Uterus (tissue), 2 donors: ENCODE measurements around the gene RIC1.

ENCODE experiments used
- CTCF ChIP-seq, 4 experiments: fragments of 200-600 bp in 2 of 4; fragments of 450-650 bp in 2 of 4; sonication (generic) in 2 of 4; IDR thresholded peaks; one replicate each; pipeline ENCODE4 v1.5.1; 2016 to 2019; ENCODE audit warnings: antibody characterized with exemption in 4 of 4, mild to moderate bottlenecking in 2 of 4, moderate library complexity in 1 of 4
- POLR2A ChIP-seq, 2 donors: fragments of 450-650 bp; IDR thresholded peaks; one replicate each; pipeline ENCODE4 v1.6.1; 2016; ENCODE audit warnings: antibody characterized with exemption in 2 of 2, mild to moderate bottlenecking in 1 of 2, moderate library complexity in 1 of 2

- TF ChIP-seq CTCF (IDR thresholded peaks at IDR 0.05) (no peak), POLR2A (IDR thresholded peaks at IDR 0.05) (no peak)
Observed at GRCh38 chr9:5626727-5627634, 1.9 kb upstream of the RIC1 start.
